ENCODE results near the gene RMI2. TPM values are rescaled to one million over a fixed set of nuclear protein-coding genes. Genes with fewer than 3 reads are reported as not detected.

Gene RMI2
- total and polyA plus RNA-seq, 9 of the 15 experiments (the other 6 are each of a cell fraction or from before 2014, with no cell fraction given), result 8.0 to 43.4 (median 32.5) TPM

DNA sequence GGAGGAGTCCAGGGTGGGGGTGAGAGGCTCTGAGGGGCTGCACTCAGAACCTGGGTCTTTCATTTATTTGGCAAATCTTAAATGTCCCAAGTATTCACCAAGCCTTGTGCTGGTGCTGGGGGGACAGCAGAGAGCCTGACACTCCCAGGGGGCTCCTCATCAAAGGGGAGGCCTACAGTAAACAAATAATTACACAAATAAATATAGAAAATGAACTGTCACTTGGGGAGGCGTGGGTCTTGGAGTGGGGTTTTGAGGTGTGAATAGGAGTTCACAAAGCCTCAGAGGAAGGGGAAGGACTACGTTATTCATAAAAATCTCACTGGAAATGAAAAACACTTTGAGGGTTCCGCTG lies 48.9 kb upstream of the RMI2 start:
- FAIRE-seq (no peak), DNase-seq (ENCODE audit: extremely low read depth in 1 of 4, low spot score in 3 of 4) (no peak), ATAC-seq (no peak)
- H3K9ac ChIP-seq (ENCODE audit: insufficient read depth in 1 of 2, low read depth in 2 of 2, low read length in 2 of 2), result no peak overlapping the region
- ChIA-PET CTCF (ENCODE audit: low intra/inter-chr PET ratio) (no interaction called here), POLR2A (interaction anchor here (1.0 kb wide), 1 partner anchor 12 kb away, joined by 4 read pairs; no protein-coding TSS in a partner anchor)
- no peaks in the 10 kb centered on the region for H4K20me1 ChIP-seq (replicated peaks; ENCODE audit: control insufficient read depth, insufficient read depth, low read length)
- no peak overlapping the region for H2AFZ ChIP-seq (ENCODE audit: low read depth, low read length)
- peaks cover 0 to 13% of the 10 kb centered on the region in 2 experiments; a peak in 2 of 5 replicates for H3K27me3 ChIP-seq (ENCODE audit: control insufficient read depth in 2 of 2, insufficient read depth in 2 of 2, low read length in 2 of 2)
- no peaks in the 10 kb centered on the region for H3K9me1 ChIP-seq (ENCODE audit: control insufficient read depth, insufficient read depth, low read length)
- TF ChIP-seq TBP (optimal IDR thresholded peaks at IDR 0.05; ENCODE audit: low read depth, low read length) (no peak), FOXK1 (CRISPR knock-in tag; IDR thresholded peaks at IDR 0.05; ENCODE audit: borderline replicate concordance) (no peak), TAF7 (tag; IDR thresholded peaks at IDR 0.05) (no peak), NFXL1 (CRISPR knock-in tag; IDR thresholded peaks at IDR 0.05) (no peak)
- no peaks in the 10 kb centered on the region for H3K9me3 ChIP-seq (replicated peaks; ENCODE audit: control insufficient read depth, insufficient read depth, low read depth, low read length)
- no peaks in the 10 kb centered on the region for H3K79me2 ChIP-seq (ENCODE audit: control insufficient read depth, insufficient read depth, low read length)
- no peak overlapping the region for H3K4me2 ChIP-seq (ENCODE audit: insufficient read depth, low read length)
- in situ Hi-C loops (cut with MboI), result no loop called here
- H3K36me3 ChIP-seq (ENCODE audit: control insufficient read depth, insufficient read depth, low read length), result no peaks in the 10 kb centered on the region
- no peak overlapping the region for H3K4me3 ChIP-seq
- intact Hi-C loops (cut with micrococcal nuclease), result no loop called here
- WGBS (ENCODE audit: insufficient coverage, low coverage, missing lambda C conversion rate), result 69% methylated on average over 3 of the region's 3 CpGs
- BruUV-seq (replicated peaks), result no TSS peak
- H3K27ac ChIP-seq (ENCODE audit: extremely low read depth, low read depth, low read length), result no peak overlapping the region
- peaks cover 6 to 13% of the 10 kb centered on the region in 2 experiments; a peak in 4 of 5 replicates for H3K4me1 ChIP-seq (replicated peaks in 1 of 2; ENCODE audit: control insufficient read depth in 2 of 2, insufficient read depth in 2 of 2, low read length in 2 of 2)

DNA sequence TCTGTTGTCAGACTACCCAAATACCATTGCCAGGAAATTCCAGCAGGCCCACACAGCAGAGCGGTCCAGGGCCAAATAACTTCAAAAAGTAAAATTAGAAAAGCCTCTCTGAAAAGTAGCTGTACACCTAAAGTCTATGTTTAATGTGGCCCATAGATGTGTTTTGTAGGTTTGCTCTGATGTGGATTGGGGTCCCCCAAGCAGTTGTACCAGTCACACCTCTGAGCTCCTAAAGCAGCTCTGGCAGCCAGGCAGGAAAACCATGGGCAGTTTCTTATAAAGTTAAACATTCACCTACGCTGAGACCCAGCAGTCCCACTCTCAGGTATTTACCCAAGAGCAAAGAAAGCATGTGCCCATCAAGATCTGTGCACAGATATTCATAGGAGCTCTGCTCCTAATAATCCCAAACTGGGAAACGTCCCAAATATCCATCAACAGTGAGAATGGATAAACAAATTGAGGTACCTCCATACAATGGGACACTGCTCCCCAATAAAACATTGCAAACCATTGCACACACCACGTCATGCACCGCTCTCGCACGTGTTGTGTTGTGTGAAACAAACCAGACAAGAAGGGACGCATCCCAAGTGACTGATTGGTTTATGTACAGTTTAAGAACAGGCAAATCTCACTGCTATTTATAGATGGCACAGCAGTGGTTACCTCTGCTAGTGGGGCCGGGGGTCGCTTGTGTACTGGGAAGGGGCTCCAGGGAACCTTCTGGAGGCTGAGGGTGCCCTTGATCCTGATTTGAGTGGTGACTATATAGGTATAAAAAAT lies 48.4 kb upstream of the RMI2 start:
- Histone ChIP-seq H3K79me2 (ENCODE audit: control insufficient read depth, insufficient read depth, low read length) (no peaks in the 10 kb centered on the region), H3K9me3 (replicated peaks; ENCODE audit: control insufficient read depth, insufficient read depth, low read depth, low read length) (no peaks in the 10 kb centered on the region), H3K4me3 (no peak overlapping the region), H3K4me1 (replicated peaks in 1 of 2; ENCODE audit: control insufficient read depth in 2 of 2, insufficient read depth in 2 of 2, low read length in 2 of 2) (peaks cover 6 to 13% of the 10 kb centered on the region in 2 experiments; a peak in 4 of 5 replicates), H3K27ac (ENCODE audit: extremely low read depth, low read depth, low read length) (no peak overlapping the region), H3K27me3 (ENCODE audit: control insufficient read depth in 2 of 2, insufficient read depth in 2 of 2, low read length in 2 of 2) (peaks cover 0 to 9% of the 10 kb centered on the region in 2 experiments; a peak in 1 of 5 replicates), H3K9me1 (ENCODE audit: control insufficient read depth, insufficient read depth, low read length) (no peaks in the 10 kb centered on the region), H4K20me1 (replicated peaks; ENCODE audit: control insufficient read depth, insufficient read depth, low read length) (no peaks in the 10 kb centered on the region), H3K9ac (ENCODE audit: insufficient read depth in 1 of 2, low read depth in 2 of 2, low read length in 2 of 2) (no peak overlapping the region), H3K36me3 (ENCODE audit: control insufficient read depth, insufficient read depth, low read length) (no peaks in the 10 kb centered on the region), H3K4me2 (ENCODE audit: insufficient read depth, low read length) (peak overlapping the region; percentile 47; the same call in 1 of the 2 replicates), H2AFZ (ENCODE audit: low read depth, low read length) (peak overlapping the region; percentile 67; the same call in 1 of the 2 replicates)
- FAIRE-seq, result no peak
- no peak for DNase-seq (ENCODE audit: extremely low read depth in 1 of 4, low spot score in 3 of 4)
- in situ Hi-C loops (cut with MboI), result no loop called here
- intact Hi-C loops (cut with micrococcal nuclease), result no loop called here
- ChIA-PET POLR2A (interaction anchor here (0.6 to 1.5 kb wide), 4 partner anchors 13 to 21 kb away, joined by 3 to 7 read pairs (median 4); partner anchors contain the start of gene PRM2), CTCF (ENCODE audit: low intra/inter-chr PET ratio) (no interaction called here)
- ATAC-seq, result no peak
- WGBS (ENCODE audit: insufficient coverage, low coverage, missing lambda C conversion rate), result 34% methylated on average over 10 of the region's 10 CpGs
- no TSS peak for BruUV-seq (replicated peaks)
- TF ChIP-seq ZNF274 (IDR thresholded peaks at IDR 0.05; ENCODE audit: borderline replicate concordance, low read depth, low read length), result no peak
- TF ChIP-seq ZNF280B (CRISPR knock-in tag; IDR thresholded peaks at IDR 0.05), result no peak
- TF ChIP-seq SMARCA5 (IDR thresholded peaks at IDR 0.05), result no peak
- TF ChIP-seq, protein P1, sequence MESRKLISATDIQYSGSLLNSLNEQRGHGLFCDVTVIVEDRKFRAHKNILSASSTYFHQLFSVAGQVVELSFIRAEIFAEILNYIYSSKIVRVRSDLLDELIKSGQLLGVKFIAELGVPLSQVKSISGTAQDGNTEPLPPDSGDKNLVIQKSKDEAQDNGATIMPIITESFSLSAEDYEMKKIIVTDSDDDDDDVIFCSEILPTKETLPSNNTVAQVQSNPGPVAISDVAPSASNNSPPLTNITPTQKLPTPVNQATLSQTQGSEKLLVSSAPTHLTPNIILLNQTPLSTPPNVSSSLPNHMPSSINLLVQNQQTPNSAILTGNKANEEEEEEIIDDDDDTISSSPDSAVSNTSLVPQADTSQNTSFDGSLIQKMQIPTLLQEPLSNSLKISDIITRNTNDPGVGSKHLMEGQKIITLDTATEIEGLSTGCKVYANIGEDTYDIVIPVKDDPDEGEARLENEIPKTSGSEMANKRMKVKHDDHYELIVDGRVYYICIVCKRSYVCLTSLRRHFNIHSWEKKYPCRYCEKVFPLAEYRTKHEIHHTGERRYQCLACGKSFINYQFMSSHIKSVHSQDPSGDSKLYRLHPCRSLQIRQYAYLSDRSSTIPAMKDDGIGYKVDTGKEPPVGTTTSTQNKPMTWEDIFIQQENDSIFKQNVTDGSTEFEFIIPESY (CRISPR knock-in tag; IDR thresholded peaks at IDR 0.05), result no peak
- no peak for TF ChIP-seq PTRF (tag; IDR thresholded peaks at IDR 0.05)
- no peak for TF ChIP-seq ZSCAN29 (IDR thresholded peaks at IDR 0.05)
- no peak for TF ChIP-seq HMBOX1 (IDR thresholded peaks at IDR 0.05)
